NCI-H748 (cell line): ENCODE results near the gene TRIO.

ENCODE experiments used
- DNase-seq: peaks from one replicate; lab custom pipeline; 2025; ENCODE audit not compliant: unreplicated experiment; lab: John Stamatoyannopoulos, UW

TRIO gene

DNA sequence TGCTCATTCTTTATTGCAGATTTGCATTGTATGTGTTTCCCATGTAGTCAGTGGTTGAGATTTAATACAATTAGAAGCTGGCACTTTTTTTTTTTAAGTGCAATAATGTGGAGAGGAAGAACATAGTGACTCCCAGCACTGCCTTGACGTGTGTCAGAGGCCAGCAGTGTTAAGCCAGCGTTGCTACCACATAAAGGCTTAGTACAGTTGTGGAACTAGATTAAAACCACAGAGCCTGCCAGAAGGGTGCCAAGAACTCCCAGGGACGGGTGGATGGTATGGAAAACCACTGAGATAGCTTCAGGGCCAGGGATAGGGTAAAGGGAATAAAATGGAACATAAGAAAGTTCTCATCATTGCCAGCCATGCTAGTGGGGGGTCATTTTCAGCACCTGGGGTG lies 142.9 kb downstream of the TRIO start:
- no peak for DNase-seq

DNA sequence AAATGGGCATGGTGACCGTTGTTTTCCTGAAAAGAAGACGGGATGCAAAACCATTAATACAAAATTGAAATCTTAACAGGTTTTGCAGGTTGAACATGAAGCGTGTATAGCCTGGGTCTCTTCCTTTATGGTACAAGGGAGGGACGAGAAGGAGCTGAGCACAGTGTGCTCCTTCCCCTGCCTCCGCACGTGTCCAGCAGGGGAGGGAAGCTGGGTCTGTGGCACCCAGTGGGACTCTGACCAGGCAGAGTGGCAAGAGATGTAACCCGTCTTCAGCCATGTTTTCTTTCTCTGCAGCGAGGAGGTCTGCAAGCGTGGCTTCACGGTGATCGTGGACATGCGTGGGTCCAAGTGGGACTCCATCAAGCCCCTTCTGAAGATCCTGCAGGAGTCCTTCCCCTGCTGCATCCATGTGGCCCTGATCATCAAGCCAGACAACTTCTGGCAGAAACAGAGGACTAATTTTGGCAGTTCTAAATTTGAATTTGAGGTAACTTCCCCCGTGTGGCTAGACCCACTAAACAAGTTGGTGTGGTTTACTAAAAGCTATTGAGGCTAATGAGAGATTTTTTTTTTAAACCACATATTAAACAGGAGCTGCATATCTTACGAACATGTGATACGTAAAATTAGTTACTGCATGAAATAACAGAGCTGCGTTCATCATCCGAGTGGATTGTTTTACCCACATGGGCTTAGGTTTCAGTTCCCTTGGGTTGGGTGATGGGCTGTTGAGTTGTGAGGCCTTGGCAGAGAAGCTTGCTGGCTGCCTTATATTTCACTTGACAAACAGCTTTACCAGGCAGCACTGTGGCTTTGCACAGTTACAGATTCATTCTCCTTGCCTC lies 143.7 kb downstream of the TRIO start:
- no peak for DNase-seq

DNA sequence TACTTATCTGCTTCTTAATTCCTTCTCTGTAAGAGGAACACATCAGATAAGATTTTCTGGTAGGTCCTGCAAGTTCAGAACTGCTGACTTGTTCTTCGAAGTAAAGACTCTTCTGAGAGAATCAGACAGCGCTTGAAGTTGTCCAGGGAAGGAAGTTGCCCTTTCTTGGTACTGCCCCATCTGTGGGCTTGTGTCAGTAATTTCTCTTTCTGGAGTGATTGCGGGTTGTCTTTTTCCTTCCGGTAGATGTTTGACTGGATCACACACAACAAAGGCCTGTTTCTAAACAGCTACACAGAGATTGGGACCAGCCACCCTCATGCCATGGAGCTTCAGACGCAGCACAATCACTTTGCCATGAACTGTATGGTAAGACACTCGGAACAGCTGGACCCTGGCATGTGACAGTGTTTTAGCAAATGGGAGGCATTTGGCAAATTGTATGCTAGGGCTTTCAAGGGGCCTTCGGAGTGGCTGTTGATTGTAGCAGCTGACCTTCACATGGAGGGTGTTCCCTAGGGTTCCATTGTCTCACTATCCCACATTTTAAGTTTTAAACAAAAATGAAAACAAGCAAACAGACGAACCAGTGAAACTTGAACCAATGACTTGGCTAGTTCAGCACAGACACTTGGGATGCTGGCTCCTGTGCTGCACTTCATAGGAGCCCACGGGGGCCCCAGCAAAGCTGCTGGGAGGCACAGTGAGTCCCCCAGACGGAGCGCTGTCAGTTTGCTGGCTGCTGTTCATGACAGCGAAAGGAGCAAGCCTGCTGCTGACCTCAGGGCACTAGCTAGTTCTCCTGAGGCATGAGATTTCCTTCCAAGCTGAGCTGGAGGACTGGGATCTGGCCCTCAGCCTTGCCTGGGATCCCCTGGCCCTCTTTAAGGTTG lies 149.9 kb downstream of the TRIO start:
- no peak for DNase-seq

DNA sequence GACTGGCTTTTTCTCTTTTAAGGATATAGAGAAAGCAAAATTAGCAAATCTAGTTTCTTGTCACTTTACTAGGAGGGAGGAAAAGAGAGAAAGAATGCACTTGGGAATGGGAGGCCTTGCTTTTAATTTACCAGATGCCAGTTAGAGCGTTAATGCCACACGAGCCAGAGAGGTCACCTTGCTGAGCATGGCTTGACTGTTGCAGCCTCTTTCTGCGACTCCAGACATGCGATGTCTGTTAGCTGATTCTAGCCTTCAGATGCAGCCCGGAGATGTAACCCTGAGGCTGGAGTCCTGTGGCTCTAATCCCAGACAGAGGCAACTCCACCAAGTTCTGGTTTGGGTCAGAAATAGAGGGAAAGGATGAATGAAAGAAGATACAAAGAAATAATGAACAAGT lies 152.5 kb downstream of the TRIO start:
- no peak for DNase-seq

DNA sequence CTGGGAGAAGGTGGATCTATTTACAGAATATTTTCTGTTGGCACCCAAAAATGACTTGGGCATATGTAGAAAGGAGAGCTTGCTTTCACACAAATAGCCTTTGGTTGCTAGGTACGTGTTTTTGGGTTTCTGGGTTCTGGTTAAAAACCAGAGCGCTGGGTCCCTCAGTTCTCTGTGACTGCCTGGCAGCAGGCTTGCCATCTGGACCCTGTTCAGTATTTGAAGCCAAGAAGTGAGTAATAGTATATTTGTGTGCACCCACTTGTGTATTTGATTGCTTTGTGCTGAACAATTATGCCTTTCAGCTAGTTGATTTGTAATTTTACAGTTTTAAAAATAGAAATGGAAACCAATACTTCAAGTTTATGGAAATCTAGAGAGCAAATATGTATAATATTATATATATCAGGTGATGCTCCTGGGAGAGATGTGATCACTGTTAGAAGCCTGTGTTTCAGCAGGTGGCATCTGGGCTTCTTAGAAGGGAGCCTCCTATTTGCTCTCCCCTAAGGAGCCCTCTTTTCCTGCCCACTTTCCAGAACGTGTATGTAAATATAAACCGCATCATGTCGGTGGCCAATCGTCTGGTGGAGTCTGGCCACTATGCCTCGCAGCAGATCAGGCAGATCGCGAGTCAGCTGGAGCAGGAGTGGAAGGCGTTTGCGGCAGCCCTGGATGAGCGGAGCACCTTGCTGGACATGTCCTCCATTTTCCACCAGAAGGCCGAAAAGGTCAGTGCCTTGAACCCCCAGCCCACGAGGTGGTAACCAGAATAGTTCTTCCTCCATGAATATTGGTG lies 153.6 kb downstream of the TRIO start:
- DNase-seq: no peak

DNA sequence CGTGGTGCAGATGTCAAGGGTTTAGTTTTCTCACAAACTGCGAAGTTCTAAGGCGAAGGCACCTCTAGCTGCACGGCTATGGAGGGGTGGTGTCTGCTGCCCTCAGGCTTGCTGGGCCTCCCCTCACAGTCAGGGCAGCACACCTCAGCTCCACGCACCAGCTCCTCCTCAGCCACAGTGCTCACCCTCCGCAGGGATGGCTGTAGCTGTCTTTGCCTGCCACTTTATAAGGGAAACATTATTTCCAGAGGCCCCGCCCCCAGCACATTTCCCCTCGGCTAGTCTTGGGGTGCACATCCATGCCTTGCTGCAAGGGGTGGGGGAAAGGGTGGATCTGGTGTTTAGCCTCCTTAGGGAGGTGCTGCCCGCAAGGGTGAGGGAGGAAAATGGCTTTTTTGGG lies 154.6 kb downstream of the TRIO start:
- DNase-seq: no peak

DNA sequence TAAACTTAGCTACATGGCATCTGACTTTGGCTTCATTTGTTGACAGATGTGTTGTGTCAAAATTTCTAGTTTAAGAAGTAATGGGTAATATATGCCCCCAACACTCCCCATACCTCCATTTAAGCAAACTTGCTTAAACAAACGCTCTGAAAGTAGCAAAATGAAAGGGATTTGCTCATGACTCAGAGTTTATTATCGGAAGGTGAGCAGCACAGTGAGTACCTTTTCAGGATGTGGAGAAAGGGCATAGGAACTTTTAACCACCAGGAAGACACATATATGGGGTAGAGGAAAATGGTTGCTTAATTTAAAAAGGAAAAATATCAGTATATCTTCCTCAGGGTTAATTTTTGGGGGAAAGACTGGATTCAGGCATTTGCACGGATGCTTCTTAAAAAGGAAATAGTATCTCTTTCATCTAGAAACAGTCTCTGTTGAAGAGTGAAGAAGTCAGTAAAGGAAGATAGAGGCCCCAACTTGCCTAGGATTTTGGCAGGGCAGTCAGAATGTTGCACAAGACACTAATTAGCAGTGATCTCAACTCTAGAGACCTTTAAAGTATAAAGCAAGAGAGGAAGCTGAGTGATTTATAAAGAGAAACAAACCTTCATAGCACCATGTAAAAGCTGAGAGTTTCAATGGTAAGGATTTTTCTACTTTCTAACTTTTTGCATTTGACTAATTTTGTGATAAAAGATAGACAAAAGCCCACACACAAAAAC lies 155.1 kb downstream of the TRIO start:
- DNase-seq: no peak

DNA sequence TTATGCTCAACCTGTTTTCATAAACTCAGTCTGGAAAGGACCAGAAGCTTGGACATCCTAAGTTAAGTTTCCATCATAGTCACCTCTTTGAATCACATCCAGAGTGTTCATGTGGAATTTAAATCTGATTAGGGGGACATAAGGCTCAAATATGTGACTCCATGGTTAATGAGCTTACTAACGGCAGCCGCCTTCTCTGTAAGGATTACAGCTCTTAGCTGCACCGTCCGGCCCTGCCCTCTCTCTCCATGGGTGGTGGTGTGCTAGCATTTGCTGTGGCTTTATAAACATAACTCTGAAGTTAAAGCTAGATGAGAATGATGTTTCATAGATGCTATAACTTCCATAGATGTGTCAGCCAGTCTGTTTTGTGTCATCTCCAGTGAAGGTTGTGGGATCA lies 156.5 kb downstream of the TRIO start:
- DNase-seq: no peak

DNA sequence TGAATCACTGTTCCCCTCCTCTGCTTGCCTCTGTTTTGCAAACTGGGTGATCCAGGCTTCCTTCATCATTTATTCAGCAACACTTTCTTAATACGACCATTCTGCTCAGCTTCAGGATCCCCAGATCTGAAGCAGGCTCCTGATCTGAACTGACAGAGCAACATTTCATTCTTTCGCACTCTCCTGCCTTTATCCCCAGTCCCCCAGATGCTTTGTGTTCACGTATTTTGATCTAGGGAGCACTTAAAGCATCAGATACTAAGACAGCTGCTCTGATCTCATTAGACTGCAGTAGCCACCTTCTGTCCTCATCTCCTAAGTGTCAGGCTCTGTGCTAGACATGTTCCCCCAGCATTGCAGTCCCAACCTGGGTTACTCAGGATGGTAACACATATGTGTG lies 158.0 kb downstream of the TRIO start:
- no peak for DNase-seq

DNA sequence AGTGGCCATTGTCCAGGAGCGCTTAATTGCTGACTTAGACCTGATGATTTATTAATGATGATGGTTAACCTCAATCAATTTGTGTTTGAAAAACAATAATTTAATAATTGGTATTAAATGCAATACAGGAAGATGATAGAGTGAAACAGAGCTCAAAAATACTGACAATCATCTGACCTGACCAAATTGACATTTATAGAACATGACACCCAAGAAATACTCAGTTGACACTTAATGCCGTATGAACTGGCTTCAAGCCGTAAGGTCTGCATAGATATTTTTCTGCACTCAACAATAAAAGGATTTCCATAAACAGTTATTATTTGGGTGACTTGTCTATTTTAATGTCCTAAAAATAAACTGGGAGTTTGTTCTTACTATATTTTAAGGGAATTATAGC lies 159.2 kb downstream of the TRIO start:
- no peak for DNase-seq

DNA sequence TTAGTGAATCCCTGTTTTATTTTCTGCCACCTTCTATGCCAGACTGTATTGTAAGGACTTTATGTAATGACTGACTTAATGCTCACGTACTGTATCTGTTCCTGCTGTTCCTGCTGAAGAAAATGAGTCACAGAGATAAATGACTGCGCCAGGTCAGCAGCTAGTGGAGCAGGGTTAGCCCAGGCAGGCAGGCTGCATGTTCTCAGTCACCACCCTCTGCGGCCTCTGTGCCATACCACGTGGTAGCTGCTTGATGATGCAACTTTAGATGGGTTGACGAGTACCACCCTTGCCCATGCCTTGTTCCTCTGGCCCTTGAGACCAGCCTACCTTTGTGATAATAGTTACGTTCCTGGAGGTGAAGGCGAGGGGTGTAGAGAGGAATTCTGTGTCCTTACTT lies 161.9 kb downstream of the TRIO start:
- DNase-seq: no peak

DNA sequence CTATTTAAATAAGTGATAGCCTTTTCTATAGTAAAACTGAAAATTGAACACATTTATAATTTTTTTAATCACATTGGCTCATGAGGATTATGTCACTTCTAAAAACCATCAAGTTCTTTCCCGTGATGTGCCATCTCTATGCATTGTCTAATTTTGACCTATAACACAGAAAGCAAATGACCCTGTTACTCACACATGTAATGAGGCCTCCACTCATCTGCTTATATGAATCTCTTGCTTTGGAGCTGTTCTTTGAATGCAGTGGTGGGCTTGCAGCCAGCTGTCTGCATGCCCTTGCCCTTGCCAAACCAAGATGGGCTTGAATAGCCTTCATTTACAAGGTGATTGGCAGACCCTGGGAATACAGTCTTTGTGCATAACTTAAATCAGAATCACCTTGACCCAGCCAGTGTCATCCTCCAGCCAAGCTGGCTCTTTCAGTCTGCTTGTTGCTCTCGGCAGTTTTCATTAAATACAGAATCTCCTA lies 163.2 kb downstream of the TRIO start:
- no peak for DNase-seq

DNA sequence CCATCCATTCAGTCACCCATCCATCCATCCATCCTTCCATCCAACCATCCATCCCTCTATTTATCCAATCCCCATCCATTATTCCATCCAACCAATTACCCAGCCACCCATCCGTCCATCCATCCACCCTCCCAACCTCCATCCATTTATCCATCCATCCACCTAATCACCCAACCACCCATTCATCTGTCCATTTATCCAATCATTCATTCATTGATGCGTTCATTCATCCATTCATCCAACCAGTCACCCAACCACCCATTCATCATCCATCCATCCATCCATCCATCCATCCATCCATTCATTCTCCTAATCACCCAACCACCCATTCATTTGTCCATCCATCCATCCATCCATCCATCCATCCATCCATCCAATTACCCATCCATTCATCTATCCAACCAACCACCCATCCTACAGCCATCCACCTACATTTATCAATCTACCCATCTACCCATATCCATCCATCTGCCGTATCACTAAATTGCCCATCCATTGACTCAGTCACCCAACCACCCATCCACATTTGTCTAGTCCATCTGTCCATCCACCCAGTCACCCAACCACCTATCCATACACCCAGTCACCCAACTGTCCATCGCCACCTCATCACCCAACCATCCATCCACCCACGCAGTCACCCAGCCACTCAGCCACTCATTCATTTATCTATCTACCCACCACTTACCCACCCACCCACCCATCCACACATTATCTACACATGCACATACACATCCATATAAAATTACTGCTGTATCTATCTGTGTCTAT lies 165.4 kb downstream of the TRIO start:
- no peak for DNase-seq

DNA sequence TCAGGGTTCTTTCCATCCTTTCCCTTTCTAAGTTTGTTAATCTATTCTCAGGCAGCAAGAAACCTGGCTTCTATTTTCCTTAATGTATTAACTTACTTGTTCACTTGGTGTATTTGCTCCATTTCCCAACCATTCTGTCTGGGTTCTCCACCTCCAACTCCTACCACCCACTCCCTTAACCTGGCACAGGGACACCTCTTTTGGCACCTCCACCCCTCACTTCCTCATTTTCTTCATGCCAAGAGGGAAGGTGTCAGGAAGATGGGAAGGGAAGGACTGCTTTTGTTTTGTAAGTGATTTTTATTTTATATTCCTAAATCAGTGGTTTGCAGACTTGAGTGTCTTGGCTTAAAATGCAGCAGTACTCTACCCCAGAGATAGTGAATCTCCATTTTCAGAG lies 166.1 kb downstream of the TRIO start:
- no peak for DNase-seq

DNA sequence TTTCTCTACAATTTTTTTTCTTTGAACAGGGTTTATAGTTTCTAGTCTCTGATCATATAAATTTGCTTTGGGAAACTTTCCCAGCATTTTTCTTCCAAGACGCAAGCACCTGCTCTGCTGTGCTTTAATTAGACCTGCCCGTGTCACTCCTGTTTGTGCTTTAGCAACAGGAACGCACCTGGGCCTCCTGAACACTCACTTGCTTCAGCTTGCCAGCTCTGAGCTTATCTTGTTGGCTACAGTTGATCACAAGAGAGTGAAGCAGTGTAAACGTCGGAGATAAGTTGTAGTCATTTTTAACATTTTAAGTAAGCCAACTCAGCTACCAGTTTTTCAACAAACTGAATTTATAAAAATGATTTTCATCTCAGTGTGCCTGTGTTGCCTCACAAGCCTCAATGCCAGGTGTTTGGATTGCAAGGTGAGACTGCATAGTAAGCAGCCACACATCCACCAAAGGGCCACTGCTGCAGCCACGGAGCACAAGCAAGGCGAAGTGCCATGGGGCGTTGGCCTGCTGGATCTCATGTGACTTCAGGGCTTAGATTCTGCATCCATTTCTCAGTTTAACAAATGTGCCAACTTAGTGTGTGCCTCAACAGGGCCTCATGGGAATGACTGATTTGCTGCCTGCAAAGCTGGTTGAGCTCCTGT lies 166.9 kb downstream of the TRIO start:
- no peak for DNase-seq

DNA sequence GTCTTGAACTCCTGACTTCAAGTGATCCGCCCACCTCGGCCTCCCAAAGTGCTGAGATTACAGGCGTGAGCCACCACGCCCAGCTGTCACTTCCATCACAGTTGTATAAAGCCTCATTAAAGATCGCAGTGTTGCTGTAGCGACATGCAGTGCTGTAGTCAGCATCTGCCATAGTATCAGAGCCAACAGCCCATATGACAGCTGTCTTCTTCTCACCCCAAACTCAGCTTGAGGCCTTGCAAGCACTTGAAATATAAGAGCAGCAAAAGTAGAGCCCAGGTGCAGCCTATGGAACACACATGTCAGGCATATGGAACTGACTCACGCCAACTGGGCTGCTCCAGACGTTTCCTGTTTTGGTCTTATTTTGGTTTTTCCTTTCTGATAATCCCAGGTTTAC lies 167.8 kb downstream of the TRIO start:
- DNase-seq: no peak

DNA sequence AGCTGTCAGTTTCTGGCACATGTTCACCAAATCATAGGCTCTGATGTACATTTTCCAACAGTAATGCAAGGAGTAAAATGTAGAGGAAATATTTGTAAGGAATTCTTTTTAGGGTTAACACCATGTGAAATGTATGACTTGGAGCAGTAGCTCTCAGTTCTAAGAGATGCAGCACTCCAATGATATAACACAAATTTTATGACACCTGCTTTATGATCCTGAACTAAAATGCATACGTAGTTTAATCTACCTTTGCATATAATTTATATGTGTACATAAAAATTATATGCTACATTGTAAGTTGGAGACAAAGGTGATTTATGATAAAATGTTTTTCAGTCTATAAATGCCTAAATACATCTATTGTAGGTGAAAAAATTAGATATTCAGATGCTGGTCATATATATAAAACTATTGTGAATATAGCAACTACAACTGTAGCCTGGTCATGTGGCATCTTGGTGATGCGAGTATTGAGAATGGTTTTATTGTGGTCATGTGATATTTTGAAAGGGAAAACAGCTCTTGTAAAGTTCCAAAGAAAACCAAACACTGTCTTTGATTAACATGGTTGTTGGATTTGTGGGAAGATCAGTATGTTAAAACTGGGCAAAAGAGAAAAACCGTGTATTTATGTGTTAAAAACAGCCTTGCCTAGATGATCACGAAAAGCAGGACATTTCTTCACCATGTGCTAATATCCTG lies 171.0 kb downstream of the TRIO start:
- DNase-seq: no peak

DNA sequence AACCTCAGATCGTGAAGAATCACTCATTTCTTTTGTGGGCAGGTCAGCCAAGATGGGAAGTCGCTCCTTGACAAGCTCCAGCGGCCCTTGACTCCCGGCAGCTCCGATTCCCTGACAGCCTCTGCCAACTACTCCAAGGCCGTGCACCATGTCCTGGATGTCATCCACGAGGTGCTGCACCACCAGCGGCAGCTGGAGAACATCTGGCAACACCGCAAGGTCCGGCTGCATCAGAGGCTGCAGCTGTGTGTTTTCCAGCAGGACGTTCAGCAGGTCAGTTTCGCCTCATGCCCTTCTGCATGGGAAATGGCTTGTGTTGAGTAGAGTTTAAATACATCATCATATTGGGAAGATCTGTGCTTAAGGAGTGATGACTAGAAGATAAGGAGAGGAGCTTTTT lies 173.3 kb downstream of the TRIO start:
- DNase-seq: no peak

DNA sequence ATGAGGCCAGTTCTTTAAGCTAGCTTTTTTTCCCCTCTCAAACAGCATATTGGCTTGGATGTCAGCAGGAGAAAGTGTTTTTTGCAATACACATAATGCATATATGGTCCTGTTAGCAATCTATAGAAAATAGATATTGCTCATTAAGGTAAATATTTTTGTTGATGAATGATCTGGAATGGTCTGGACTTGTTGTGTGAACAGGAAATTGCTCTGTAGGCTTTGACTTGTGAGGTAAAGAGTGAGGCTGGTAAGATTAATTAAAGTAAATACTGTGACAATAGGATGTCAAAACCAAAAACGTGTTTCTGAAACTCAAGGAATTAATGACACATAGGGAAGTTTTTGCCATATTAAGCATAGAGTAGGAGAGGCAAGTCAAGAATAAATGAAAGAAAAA lies 176.0 kb downstream of the TRIO start:
- no peak for DNase-seq
